ENCODE measurements around the gene SPRR1B. TPM values are rescaled to one million over a fixed set of nuclear protein-coding genes. Genes with fewer than 3 reads are reported as not detected.

Gene SPRR1B
- total and polyA plus RNA-seq, 10 of the 15 experiments (the other 5 are each of a cell fraction or from before 2014, with no cell fraction given) = not detected

- no peak overlapping the region for H3K4me2 ChIP-seq (ENCODE audit: control insufficient read depth, insufficient read depth)
- CTCF ChIA-PET = no interaction called here
- in situ Hi-C loops (cut with MboI) (no loop called here), intact Hi-C loops (cut with micrococcal nuclease; ENCODE audit: unreplicated experiment) (no loop called here)
- H3K27ac ChIP-seq (ENCODE audit: control insufficient read depth, insufficient read depth) = no peak overlapping the region
- FAIRE-seq = no peak
- H2AFZ ChIP-seq (ENCODE audit: control insufficient read depth, low read depth, low read length) = no peak overlapping the region
- no peaks in the 10 kb centered on the region for H3K36me3 ChIP-seq (ENCODE audit: control insufficient read depth in 2 of 2, insufficient read depth in 2 of 2, low read length in 1 of 2)
- no peak for DNase-seq (ENCODE audit: low read depth, low spot score)
- no peak for ATAC-seq
- no peak overlapping the region for H3K4me3 ChIP-seq
- H3K4me1 ChIP-seq (ENCODE audit: control insufficient read depth, insufficient read depth, low read length) = no peaks in the 10 kb centered on the region
- no peaks in the 10 kb centered on the region for H3K9me3 ChIP-seq (replicated peaks; ENCODE audit: control insufficient read depth, insufficient read depth, low read length)
- POLR2A ChIA-PET = no interaction called here
- no peaks in the 10 kb centered on the region for H3K79me2 ChIP-seq (ENCODE audit: control insufficient read depth, insufficient read depth, low read length)
- SMC1A ChIA-PET (ENCODE audit: uncharacterized antibody, unreplicated experiment) = interaction anchor here (0.6 to 1.1 kb wide), 2 partner anchors 18 to 64 kb away, joined by 3 to 4 read pairs; no protein-coding TSS in a partner anchor
- H3K27me3 ChIP-seq (replicated peaks in 1 of 2; ENCODE audit: control insufficient read depth in 2 of 2, insufficient read depth in 2 of 2, low read length in 1 of 2) = no peaks in the 10 kb centered on the region; a peak in 1 of 4 replicates
- no peak overlapping the region for H3K9ac ChIP-seq (ENCODE audit: control insufficient read depth, insufficient read depth, low read length)
- H4K20me1 ChIP-seq (ENCODE audit: control insufficient read depth, insufficient read depth) = no peaks in the 10 kb centered on the region
- RAD21 ChIA-PET (ENCODE audit: unreplicated experiment) = no interaction called here
- 24% methylated on average over 6 of the region's 6 CpGs for WGBS (ENCODE audit: insufficient coverage, insufficient replicate concordance, low lambda C conversion rate, missing lambda C conversion rate)
- no TSS peak for BruUV-seq (replicated peaks)
- TF ChIP-seq SRF (IDR thresholded peaks at IDR 0.05; ENCODE audit: low read depth in 2 of 2, low read length in 2 of 2) (no peak), GABPA (IDR thresholded peaks at IDR 0.05; ENCODE audit: low read depth) (no peak), MYB (IDR thresholded peaks at IDR 0.05; ENCODE audit: borderline replicate concordance, low read depth, low read length) (no peak), E2F8 (IDR thresholded peaks at IDR 0.05; ENCODE audit: low read depth, partially characterized antibody) (no peak), CEBPZ (IDR thresholded peaks at IDR 0.05; ENCODE audit: low read depth, low read length) (no peak), ZBTB4 (CRISPR knock-in tag; IDR thresholded peaks at IDR 0.05) (no peak), NFYB (IDR thresholded peaks at IDR 0.05; ENCODE audit: insufficient read depth, low read depth, low read length) (no peak), MTA3 (IDR thresholded peaks at IDR 0.05; ENCODE audit: borderline replicate concordance, low read length) (no peak), JUND (IDR thresholded peaks at IDR 0.05; ENCODE audit: low read depth, low read length) (no peak), BCL11A (IDR thresholded peaks at IDR 0.05; ENCODE audit: low read depth, low read length) (no peak)
- TF ChIP-seq, protein P1, sequence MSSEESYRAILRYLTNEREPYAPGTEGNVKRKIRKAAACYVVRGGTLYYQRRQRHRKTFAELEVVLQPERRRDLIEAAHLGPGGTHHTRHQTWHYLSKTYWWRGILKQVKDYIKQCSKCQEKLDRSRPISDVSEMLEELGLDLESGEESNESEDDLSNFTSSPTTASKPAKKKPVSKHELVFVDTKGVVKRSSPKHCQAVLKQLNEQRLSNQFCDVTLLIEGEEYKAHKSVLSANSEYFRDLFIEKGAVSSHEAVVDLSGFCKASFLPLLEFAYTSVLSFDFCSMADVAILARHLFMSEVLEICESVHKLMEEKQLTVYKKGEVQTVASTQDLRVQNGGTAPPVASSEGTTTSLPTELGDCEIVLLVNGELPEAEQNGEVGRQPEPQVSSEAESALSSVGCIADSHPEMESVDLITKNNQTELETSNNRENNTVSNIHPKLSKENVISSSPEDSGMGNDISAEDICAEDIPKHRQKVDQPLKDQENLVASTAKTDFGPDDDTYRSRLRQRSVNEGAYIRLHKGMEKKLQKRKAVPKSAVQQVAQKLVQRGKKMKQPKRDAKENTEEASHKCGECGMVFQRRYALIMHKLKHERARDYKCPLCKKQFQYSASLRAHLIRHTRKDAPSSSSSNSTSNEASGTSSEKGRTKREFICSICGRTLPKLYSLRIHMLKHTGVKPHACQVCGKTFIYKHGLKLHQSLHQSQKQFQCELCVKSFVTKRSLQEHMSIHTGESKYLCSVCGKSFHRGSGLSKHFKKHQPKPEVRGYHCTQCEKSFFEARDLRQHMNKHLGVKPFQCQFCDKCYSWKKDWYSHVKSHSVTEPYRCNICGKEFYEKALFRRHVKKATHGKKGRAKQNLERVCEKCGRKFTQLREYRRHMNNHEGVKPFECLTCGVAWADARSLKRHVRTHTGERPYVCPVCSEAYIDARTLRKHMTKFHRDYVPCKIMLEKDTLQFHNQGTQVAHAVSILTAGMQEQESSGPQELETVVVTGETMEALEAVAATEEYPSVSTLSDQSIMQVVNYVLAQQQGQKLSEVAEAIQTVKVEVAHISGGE (CRISPR knock-in tag; IDR thresholded peaks at IDR 0.05) = no peak
Measured at GRCh38 chr1:152999818-153000217, 31.2 kb upstream of the SPRR1B start.
